Tongue (tissue), 2 donors: Measurements from ENCODE around the gene CACNA1G. TPM values are rescaled to one million over a fixed set of nuclear protein-coding genes. Genes with fewer than 3 reads are reported as not detected.

Experiments
- DNase-seq: peaks from one replicate; pipeline ENCODE4 v3.0.0-alpha.2; 2015
- total RNA-seq: library from RNA; depleted of rRNA; stranded (reverse); fragments of >200 nt; gene quantifications from one replicate; pipeline ENCODE4 v1.2.3, GENCODE V29; 2014

CACNA1G gene
- total RNA-seq, 1 donor from 2014 or later, result 10.4 TPM

DNA sequence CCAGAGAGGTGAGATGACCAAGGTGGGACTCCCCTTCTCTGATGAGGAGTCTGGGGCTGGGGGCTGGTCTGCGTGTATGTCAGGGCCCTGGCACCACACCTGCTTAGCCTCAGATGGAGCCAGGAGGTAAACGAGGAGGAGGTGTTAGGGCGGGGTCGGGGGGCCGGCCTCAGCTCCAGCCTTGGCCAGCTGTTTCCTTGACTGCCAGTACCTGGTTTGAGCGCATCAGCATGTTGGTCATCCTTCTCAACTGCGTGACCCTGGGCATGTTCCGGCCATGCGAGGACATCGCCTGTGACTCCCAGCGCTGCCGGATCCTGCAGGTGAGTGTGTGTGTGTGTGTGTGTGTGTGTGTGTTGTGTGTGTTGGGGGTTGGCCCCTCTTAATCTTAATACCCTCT is 8.1 kb downstream of the CACNA1G start:
- DNase-seq, result no peak

DNA sequence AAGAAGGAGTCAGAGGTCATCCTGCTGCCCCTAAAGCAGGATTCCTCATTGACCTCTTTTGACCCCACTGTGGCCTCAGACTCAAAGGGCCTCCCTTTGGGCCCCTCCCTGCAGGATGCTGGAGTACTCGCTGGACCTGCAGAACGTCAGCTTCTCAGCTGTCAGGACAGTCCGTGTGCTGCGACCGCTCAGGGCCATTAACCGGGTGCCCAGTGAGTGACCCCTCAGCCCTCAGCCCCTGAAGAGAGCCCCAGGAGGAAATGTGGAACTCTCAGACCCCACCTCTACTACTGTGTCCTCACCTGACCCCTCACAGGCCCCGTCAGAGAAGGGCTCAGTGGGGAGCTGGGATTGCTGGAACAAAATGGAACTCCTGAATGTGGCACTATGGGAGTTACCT is 9.1 kb downstream of the CACNA1G start:
- no peak for DNase-seq

GRCh38 chr17:50570032-50570431 is 9.5 kb downstream of the CACNA1G start:
- DNase-seq, result no peak

DNA sequence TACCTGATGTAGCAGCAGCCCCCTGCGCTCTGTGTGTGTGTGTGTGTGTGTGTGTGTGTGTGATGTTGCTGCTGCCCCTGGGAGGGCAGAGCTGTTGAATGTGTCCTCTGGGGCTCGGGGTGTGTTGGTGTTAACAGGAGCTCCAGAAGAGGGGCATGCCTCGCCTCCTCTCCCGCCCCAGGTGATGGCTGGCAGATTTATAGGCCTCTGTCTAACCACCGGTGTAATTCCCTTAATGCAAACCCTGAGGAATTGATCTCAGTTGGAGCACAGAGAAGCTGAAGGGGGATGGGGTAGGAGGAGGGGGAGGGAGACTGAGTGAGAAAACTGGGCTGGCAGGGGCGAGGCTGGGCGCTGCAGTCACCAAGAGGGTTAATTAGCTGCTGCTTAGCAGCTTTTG is 10.0 kb downstream of the CACNA1G start:
- DNase-seq, result no peak

- DNase-seq, result no peak
Measured at GRCh38 chr17:50571681-50572080, 11.2 kb downstream of the CACNA1G start.

- DNase-seq, result no peak
Measured at GRCh38 chr17:50572541-50572940, 12.0 kb downstream of the CACNA1G start.

GRCh38 chr17:50573866-50574611 is 13.5 kb downstream of the CACNA1G start:
- no peak for DNase-seq

- DNase-seq, result no peak
Measured at GRCh38 chr17:50575581-50576210, 15.2 kb downstream of the CACNA1G start.

GRCh38 chr17:50576864-50577263 is 16.3 kb downstream of the CACNA1G start:
- DNase-seq, result no peak

GRCh38 chr17:50577451-50577954 is 17.0 kb downstream of the CACNA1G start:
- DNase-seq, result no peak

DNA sequence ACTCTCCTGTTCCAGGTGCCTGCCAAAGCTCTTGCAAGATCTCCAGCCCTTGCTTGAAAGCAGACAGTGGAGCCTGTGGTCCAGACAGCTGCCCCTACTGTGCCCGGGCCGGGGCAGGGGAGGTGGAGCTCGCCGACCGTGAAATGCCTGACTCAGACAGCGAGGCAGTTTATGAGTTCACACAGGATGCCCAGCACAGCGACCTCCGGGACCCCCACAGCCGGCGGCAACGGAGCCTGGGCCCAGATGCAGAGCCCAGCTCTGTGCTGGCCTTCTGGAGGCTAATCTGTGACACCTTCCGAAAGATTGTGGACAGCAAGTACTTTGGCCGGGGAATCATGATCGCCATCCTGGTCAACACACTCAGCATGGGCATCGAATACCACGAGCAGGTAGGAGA is 17.7 kb downstream of the CACNA1G start:
- no peak for DNase-seq

- DNase-seq, result no peak
Measured at GRCh38 chr17:50579399-50579798, 18.9 kb downstream of the CACNA1G start.

GRCh38 chr17:50580646-50581045 is 20.1 kb downstream of the CACNA1G start:
- DNase-seq, result no peak

GRCh38 chr17:50581316-50581715 is 20.8 kb downstream of the CACNA1G start:
- no peak for DNase-seq

GRCh38 chr17:50582741-50583140 is 22.2 kb downstream of the CACNA1G start:
- no peak for DNase-seq

GRCh38 chr17:50583641-50584040 is 23.1 kb downstream of the CACNA1G start:
- no peak for DNase-seq

DNA sequence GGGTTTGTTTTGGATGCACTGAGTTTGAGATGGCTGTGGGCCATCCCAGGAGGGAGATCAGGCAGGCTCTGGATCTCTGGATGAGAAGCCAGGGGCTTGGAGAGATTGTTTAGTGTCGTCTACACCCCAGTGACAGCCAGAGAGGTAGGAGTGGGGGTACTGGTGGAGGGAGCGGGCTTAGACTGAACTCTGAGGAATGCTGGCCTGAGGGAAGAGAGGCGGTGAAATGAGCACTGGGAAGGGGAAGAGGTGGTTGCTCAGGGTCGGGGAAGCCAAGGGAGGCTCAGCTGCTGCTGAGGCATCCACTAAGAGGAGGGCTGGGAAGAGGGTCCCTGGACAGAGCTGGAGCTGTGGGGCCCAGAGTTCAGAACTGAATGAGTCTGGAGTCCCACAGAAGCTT is 23.6 kb downstream of the CACNA1G start:
- DNase-seq, result no peak

DNA sequence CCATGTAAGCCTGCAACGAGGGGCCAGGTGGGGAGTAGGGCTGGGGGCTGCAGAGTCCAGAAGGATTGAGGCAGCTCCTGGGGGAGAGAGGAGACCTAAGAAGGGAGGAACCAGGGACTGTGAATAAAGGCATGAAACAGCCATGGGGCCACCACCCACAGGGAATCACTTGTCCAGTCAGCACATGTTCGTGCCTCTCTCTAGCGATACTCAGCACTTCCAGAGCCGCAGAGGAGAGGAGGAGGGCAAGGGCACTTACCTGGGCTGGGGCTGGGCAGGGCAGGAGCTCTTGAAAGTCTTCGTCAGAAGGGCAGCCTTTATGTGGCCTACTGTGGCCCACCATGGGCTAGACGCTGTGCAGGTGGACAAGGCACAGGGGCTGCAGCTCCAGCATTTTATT is 24.2 kb downstream of the CACNA1G start:
- no peak for DNase-seq

- DNase-seq, result no peak
Measured at GRCh38 chr17:50585346-50585745, 24.8 kb downstream of the CACNA1G start.

- no peak for DNase-seq
Measured at GRCh38 chr17:50585891-50586290, 25.4 kb downstream of the CACNA1G start.

DNA sequence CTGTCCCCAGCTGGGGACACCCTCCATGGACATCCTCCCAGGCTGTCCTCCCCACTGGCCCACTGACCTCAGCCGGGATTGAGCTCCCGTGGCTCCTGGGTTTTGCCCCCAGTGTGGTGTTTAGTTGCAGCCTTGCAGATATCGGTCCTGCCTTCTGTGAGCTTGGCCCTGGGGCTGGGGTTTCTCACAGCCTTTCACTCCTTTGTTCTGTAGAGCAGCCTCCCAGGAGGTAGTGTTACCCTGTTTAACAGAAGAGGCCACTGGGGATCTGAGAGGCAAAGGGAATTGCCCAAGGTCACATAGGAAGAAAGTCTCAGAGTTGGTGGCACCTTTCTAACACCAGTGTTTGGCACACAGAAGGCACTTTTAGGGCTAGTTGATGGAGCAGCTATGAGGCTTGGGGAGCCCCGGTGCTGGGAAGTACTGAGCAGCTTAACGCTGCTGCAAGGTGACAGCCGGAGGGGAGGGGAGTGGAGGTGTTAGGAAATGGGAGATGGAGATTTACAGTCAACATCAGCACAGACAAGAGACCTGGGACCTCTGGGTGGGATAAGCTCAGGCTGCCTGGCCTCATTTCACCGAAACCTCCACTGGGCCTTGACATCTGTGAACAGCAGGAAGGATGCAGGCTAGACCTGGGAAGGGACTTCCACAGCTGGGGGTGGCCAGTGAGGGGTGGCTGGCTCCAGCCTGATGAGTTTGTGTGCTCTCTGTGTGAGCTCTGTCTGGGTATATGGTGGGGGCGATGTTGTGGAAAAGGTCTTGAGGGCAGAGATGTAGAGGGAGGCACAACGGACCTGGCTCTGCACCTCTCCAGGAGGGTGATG is 26.1 kb downstream of the CACNA1G start:
- DNase-seq, result no peak

- DNase-seq, result no peak
Measured at GRCh38 chr17:50587571-50587970, 27.1 kb downstream of the CACNA1G start.
